HCEC 1CT (cell line): ENCODE data around the gene LTB4R2.

Experiments
- DNase-seq: peaks from one replicate; pipeline ENCODE4 v3.0.0-alpha.2; 2017

LTB4R2 gene

DNA sequence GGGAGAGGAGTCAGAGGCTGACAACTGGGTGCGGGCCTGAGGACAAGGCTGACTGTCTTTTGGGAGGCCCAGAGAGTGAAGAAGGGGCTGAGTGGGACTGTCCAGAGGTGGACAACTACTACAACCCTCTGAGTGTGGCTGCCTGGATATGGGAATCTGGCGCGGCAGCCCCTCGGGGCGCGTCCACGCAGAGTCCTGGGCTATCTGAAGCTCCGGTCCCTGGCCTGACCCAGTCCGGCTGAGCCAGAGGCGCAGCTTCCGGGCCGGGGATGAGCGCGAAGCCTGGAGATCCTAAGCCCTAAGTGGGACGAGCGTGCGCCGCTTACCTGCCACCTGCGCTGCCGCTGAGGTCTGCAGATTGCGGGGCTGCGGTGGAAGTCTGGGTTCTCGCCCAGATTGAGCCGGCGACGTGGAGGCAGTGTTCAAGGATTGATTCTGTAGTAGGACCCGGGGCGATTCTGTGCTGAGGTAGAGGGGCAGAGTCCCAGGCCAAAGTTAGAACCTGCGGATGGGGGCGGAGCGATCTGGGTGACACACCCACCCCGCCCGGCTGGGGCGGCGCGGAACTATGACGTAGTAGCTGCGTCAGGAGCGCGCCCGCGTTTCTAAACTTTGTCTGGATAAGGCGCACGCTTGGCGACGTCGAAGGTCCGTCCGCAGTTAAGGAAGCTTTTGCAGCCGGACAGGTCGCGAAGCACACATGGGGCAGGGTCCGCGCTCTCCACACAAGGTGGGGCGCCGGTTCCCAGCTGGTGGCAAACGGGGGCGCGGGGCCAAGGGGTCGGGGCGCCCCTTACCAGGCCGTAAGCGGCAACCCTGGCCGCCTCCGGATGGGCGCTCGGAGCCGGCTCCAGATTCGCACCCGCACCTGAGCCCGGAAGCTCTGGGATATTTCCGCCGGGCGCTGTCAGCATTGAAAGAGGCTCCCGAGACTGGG, 10.4 kb upstream of the LTB4R2 start, which contains the start of the genes DHRS1 and NOP9:
Gene DHRS1, minus strand, starts transcription at position 526 of the 937 bp plus-strand sequence. CDS start 674 bp downstream, outside the sequence.
Gene NOP9, plus strand, starts transcription at position 596 of the 937 bp plus-strand sequence. Its CDS starts 105 bp downstream, at position 701.
- peak; percentile 79 for DNase-seq

GRCh38 chr14:24300326-24300980, 9.5 kb upstream of the LTB4R2 start:
- no peak for DNase-seq

DNA sequence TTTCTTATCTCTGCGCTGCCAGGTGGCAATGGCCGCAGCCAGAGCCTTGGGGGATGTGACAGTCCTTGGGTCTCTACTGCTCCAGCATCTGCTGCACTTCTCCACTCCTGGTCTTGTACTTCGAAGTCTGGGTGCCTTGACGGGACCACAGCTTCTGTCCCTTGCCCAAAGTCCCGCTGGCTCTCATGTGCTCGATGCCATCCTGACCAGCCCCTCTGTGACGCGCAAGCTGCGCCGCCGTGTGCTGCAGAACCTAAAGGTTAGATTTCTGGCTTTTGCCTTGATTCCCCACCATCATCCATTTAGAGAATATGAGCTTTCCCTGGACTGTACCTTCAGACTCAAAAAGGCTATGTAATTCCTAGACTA, 5.9 kb upstream of the LTB4R2 start:
- DNase-seq: no peak

GRCh38 chr14:24307156-24307574, 2.8 kb upstream of the LTB4R2 start:
- no peak for DNase-seq

GRCh38 chr14:24307575-24308341, 2.2 kb upstream of the LTB4R2 start, which contains the start of gene CIDEB:
TSS of gene CIDEB (minus strand) at chr14:24307977. CDS start at chr14:24307858, 119 bp downstream.
- DNase-seq: peak; percentile 34

DNA sequence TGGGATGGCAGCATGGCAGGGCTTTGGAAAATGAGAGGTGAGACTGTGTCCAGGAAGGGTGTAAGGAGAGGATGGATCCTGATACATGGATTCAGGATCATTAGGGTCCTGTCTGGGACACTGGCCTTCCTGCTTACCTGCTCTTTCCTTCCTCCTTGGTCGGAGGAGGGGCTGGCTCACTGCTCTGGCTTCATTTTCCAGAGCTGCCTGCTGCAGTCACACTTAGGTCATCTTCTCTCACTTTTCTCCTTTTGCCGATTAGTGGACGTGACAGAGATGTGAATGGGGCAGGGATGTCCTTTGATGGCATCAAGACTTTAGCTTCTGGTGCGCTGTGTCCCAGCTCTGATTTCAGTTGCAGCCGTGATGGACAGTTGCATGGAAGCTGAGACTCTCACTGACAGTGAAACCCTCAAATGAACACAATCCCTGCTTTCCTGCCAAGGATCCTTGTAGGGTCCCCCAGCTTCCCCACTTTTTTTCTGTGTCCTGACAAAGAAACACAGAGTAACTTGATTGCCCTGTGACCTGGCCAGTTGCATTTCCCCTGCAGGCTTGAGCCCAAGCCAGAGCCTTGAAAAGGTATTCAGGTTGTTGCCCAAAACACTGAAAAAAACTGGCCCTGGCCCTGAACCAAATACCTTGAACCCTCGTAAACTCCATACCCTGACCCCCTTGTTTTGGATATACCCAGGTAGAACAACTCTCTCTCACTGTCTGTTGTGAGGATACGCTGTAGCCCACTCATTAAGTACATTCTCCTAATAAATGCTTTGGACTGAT, 1.4 kb upstream of the LTB4R2 start:
- DNase-seq: no peak

GRCh38 chr14:24310265-24310645, 315 bp downstream of the LTB4R2 start:
- no peak for DNase-seq

DNA sequence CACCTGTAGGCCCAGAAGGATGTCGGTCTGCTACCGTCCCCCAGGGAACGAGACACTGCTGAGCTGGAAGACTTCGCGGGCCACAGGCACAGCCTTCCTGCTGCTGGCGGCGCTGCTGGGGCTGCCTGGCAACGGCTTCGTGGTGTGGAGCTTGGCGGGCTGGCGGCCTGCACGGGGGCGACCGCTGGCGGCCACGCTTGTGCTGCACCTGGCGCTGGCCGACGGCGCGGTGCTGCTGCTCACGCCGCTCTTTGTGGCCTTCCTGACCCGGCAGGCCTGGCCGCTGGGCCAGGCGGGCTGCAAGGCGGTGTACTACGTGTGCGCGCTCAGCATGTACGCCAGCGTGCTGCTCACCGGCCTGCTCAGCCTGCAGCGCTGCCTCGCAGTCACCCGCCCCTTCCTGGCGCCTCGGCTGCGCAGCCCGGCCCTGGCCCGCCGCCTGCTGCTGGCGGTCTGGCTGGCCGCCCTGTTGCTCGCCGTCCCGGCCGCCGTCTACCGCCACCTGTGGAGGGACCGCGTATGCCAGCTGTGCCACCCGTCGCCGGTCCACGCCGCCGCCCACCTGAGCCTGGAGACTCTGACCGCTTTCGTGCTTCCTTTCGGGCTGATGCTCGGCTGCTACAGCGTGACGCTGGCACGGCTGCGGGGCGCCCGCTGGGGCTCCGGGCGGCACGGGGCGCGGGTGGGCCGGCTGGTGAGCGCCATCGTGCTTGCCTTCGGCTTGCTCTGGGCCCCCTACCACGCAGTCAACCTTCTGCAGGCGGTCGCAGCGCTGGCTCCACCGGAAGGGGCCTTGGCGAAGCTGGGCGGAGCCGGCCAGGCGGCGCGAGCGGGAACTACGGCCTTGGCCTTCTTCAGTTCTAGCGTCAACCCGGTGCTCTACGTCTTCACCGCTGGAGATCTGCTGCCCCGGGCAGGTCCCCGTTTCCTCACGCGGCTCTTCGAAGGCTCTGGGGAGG, 985 bp downstream of the LTB4R2 start, which contains the start of gene LTB4R:
Gene LTB4R, plus strand, starts transcription at position 857 of the 959 bp plus-strand sequence. CDS start 4,150 bp downstream, outside the sequence.
- DNase-seq: peak; percentile 67

DNA sequence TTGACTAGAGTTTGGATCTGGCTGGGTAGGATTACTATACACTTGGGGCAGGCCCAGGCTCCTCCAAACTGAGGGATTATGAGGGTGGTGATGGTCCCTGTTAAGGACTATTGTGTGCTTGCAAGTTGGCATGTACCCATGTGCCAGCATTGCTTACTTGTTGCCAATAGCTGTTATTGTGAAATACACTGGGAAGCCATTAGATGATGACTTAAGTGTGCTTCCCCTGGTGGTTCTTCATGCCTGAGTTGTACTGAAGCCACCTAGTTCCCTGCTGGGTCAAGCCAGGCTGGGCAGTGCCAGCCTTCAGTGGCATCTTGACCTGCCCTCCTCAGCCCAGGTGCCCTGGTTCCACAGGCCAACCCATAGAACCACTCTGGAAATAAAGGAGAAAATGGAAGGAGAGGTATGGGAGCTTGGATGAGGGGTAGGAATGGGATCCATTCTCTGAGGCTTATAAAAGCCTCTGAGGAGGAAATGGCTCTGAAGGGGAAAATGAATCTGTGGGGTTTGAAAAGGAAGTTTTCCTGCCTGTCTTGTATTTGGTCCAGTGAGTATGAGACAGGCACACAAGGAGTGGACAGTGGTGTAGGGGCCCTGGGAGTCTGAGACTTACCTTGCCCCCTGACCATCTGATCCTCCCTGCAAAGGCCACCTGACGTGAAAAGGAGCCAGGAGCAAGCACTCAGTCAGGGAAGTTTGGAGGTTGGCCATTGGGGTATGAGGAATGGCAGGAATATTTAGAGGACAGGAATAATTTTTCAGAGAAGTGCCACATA, 2.1 kb downstream of the LTB4R2 start:
- DNase-seq: peak; percentile 20

DNA sequence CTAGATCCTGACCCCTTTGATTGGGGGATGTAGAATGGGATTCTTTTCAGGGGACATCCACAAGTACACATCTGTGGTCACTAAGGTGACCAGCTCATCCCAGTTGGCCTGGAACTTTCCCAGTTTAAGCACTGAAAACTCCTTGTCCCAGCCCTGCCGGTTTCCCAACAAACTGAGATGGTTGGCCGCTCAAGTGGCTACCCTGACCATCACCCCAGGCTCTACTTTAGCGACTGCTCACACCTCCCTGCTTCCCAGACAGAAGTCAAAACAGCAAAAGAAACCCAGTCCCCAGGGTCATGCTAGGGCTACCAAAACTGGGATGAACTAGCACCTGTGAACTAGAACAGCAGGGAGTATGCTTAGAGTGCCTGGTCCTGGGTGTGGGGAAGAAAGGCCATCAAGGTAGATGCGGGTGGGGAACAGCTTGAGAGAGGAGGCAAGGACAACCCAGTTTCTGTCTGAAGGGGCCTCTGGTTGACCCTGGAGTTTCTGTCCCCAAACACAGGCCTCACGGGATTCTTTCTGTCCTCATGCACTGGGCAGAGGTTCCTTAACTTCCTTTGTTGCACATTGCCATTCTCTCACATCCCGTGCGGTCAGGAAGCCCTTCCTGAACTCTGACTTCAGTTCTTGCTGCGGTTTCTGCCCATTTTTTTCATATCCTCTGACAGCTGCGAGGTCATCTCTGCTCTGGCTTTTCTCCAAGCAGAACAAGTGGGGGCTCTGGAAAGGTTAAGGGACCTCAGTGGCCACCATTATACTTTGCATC, 3.0 kb downstream of the LTB4R2 start:
- DNase-seq: no peak

DNA sequence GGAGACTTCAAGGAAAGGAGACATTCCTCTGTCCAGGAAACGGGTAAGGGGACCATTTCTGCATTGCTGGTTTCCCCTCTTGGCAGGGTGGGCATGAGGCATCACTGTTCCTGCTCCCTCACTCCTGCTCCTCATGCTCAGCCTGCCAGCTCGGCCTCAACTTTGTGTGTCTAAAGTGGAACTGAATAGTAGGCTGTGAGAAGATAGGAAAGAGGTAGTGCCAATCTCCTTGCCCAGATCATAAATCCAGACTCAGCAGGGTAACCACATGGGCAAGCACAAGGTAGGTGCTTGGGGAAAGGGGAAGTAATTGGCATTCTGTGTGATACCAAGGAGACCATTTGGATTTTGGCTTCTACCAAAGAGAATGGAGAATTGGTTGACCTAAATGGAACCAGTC, 4.0 kb downstream of the LTB4R2 start:
- DNase-seq: no peak

DNA sequence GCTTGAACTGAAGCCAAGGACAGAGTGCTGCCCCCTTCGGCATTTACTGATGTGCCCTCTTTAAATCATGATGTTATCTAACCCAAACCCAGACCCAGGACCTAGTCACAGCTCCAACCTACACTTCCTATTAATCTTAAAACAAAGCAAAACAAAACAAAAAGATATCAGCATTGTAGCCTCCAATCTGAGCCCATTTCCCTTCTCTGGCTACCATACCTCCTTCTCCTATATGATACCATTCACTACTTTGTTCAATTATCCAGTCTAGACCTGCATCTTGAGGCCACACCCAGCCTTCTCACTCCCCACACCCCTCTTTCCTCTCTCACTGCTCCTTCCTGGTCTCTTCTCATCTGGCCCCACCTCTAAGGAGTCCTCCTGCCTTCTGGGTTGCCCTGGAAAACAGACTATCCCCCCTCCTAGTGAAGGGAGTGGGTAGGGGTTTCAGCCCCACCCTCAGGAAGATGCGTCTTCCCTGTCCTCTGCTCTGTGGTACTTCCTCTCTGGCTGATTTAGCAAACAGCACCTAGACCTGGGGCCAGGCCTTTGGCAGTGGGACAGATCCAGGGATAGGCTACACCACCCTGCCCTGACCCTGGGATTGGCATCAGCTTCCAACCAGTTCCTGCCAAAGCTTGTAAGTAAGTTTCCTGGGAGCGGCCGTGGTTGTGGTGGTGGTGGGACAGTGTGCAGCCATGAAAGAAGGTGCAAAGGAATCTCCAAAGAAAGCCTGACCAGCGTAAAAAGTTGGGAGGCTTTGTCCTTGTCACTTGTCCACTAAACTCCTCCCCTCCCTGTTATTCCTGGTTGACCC, 4.6 kb downstream of the LTB4R2 start:
- no peak for DNase-seq

- no peak for DNase-seq
These were observed 5.4 kb downstream of the LTB4R2 start for GRCh38 chr14:24315243-24315806.

GRCh38 chr14:24315807-24316596, 6.1 kb downstream of the LTB4R2 start:
- DNase-seq: no peak

DNA sequence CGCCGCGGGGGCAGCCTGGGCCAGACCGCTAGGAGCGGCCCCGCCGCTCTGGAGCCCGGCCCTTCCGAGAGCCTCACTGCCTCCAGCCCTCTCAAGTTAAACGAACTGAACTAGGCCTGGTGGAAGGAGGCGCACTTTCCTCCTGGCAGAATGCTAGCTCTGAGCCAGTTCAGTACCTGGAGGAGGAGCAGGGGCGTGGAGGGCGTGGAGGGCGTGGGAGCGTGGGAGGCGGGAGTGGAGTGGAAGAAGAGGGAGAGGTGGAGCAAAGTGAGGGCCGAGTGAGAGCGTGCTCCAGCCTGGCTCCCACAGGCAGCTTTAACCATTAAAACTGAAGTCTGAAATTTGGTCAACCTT, 6.6 kb downstream of the LTB4R2 start:
- DNase-seq: no peak

GRCh38 chr14:24317141-24317928, 7.4 kb downstream of the LTB4R2 start:
- peak; percentile 39 for DNase-seq
